A673 (cell line): ENCODE results near the gene LY6G5C. TPM values are rescaled to one million over a fixed set of nuclear protein-coding genes. Genes with fewer than 3 reads are reported as not detected.
A peak's percentile ranks its signal among the peaks of the same experiment; 100 is the strongest.

Experiments used
- BruUV-seq: library from RNA; stranded (reverse); fragments of 400-500 nt; replicated peaks from 2 replicates; lab custom pipeline; 2021; lab: Mats Ljungman, UMichigan
- CTCF ChIA-PET: fragments of 300-600 bp; sonication (Branson Sonifier 250); formaldehyde crosslinking; loops from one replicate; lab custom pipeline; 2022; ENCODE audit warnings: antibody characterized with exemption; lab: Charles Lee
- POLR2A ChIA-PET: fragments of 300-600 bp; sonication (Branson Sonifier 250); formaldehyde crosslinking; loops from one replicate; lab custom pipeline; 2022; ENCODE audit warnings: antibody characterized with exemption; ENCODE audit not compliant: low non-redundant PET; lab: Charles Lee
- DNase-seq: peaks from one replicate; pipeline ENCODE4 v3.0.0-alpha.2; 2015; ENCODE audit warnings: low spot score
- H3K27ac ChIP-seq: fragments of 200-600 bp; sonication (generic); 2 replicates; pipeline ENCODE4 v1.5.1; 2016; ENCODE audit warnings: mixed run types, low read depth, mild to moderate bottlenecking, mixed read lengths, antibody characterized with exemption, low read length; ENCODE audit not compliant: poor library complexity, severe bottlenecking
- H3K27me3 ChIP-seq: fragments of 200-600 bp; sonication (generic); replicated peaks from 2 replicates; pipeline ENCODE4 v1.6.1; 2017; ENCODE audit warnings: mixed run types, low read depth, mild to moderate bottlenecking, mixed read lengths, antibody characterized with exemption, low read length; ENCODE audit not compliant: insufficient read depth, poor library complexity
- H3K36me3 ChIP-seq: fragments of 200-600 bp; sonication (generic); 2 replicates; pipeline ENCODE4 v1.6.1; 2016; ENCODE audit warnings: mixed run types, mild to moderate bottlenecking, mixed read lengths, antibody characterized with exemption, low read length; ENCODE audit not compliant: insufficient read depth, poor library complexity, severe bottlenecking
- H3K4me1 ChIP-seq: fragments of 200-600 bp; sonication (generic); 2 replicates; pipeline ENCODE4 v1.6.1; 2017; ENCODE audit warnings: mixed run types, mild to moderate bottlenecking, mixed read lengths, antibody characterized with exemption, low read length; ENCODE audit not compliant: insufficient read depth, poor library complexity, severe bottlenecking
- H3K4me3 ChIP-seq: fragments of 200-600 bp; sonication (generic); 2 replicates; pipeline ENCODE4 v1.5.1; 2016; ENCODE audit warnings: low read depth, mixed run types, mild to moderate bottlenecking, mixed read lengths, low read length; ENCODE audit not compliant: poor library complexity, severe bottlenecking
- H3K9me3 ChIP-seq: fragments of 200-600 bp; sonication (generic); 2 replicates; pipeline ENCODE4 v1.6.1; 2016; ENCODE audit warnings: mixed run types, low read depth, mild to moderate bottlenecking, mixed read lengths, antibody characterized with exemption, low read length; ENCODE audit not compliant: poor library complexity, severe bottlenecking
- CTCF ChIP-seq: fragments of 300-800, 200-600 bp; sonication (generic); conservative IDR thresholded peaks from 2 replicates; pipeline ENCODE4 v1.5.1; 2017; ENCODE audit warnings: low read depth, mild to moderate bottlenecking, antibody characterized with exemption, low read length, moderate library complexity, mixed read lengths
- EZH2 ChIP-seq: fragments of 200-600 bp; sonication (generic); IDR thresholded peaks from 2 replicates; pipeline ENCODE4 v1.6.1; 2017; ENCODE audit warnings: borderline replicate concordance, low read depth, mild to moderate bottlenecking, mixed read lengths, antibody characterized with exemption, low read length; ENCODE audit not compliant: poor library complexity, severe bottlenecking
- intact Hi-C: fragments of 100-400 bp; cut with micrococcal nuclease; formaldehyde crosslinking; loops from one replicate; pipeline ENCODE4 v1.10.0; 2022; ENCODE audit not compliant: unreplicated experiment
- total RNA-seq: library from RNA; stranded (reverse); gene quantifications from 2 replicates; pipeline ENCODE4 v1.2.3, GENCODE V29; 2021

Gene LY6G5C
- total RNA-seq, 1 experiment from 2014 or later = 6.8 TPM

GRCh38 chr6:31639043-31639442, 41.8 kb downstream of the LY6G5C start:
- no TSS peak for BruUV-seq
- H3K4me1 ChIP-seq = no peaks in the 10 kb centered on the region
- no peaks in the 10 kb centered on the region for H3K9me3 ChIP-seq
- H3K27ac ChIP-seq = no peak overlapping the region
- intact Hi-C loops = no loop called here
- no peak overlapping the region for H3K4me3 ChIP-seq
- CTCF ChIA-PET = no interaction called here
- H3K27me3 ChIP-seq = no peaks in the 10 kb centered on the region
- TF ChIP-seq CTCF (no peak), EZH2 (no peak)
- POLR2A ChIA-PET = no interaction called here
- peaks cover 95% of the 10 kb centered on the region for H3K36me3 ChIP-seq
- no peak for DNase-seq

GRCh38 chr6:31636698-31637596, 43.9 kb downstream of the LY6G5C start:
- POLR2A ChIA-PET = interaction anchor here (0.6 kb wide), 1 partner anchor 23 kb away, joined by 4 read pairs; the partner anchor contains the start of gene C6orf47
- no peak for DNase-seq
- Histone ChIP-seq H3K4me1 (no peaks in the 10 kb centered on the region), H3K36me3 (peaks cover 99% of the 10 kb centered on the region), H3K27me3 (no peaks in the 10 kb centered on the region), H3K9me3 (no peaks in the 10 kb centered on the region), H3K27ac (no peak overlapping the region), H3K4me3 (no peak overlapping the region)
- TF ChIP-seq CTCF = no peak
- TF ChIP-seq EZH2 = no peak
- intact Hi-C loops = no loop called here
- CTCF ChIA-PET = no interaction called here
- TSS peak; percentile 34 for BruUV-seq

- TF ChIP-seq CTCF (no peak), EZH2 (no peak)
- no TSS peak for BruUV-seq
- CTCF ChIA-PET = no interaction called here
- no peak for DNase-seq
- Histone ChIP-seq H3K4me1 (no peaks in the 10 kb centered on the region), H3K27ac (no peak overlapping the region), H3K9me3 (no peaks in the 10 kb centered on the region), H3K27me3 (no peaks in the 10 kb centered on the region), H3K4me3 (no peak overlapping the region), H3K36me3 (peaks cover 99% of the 10 kb centered on the region)
- intact Hi-C loops = no loop called here
- POLR2A ChIA-PET = no interaction called here
Observed at GRCh38 chr6:31634969-31635575, 45.8 kb downstream of the LY6G5C start.
